GM18858 (cell line): ENCODE measurements around the gene CNOT2.
A peak's percentile ranks its signal among the peaks of the same experiment; 100 is the strongest.
"Not testable (repeated sequence)": the region's sequence is repeated elsewhere in the genome, so short reads cannot be mapped to it uniquely, and the experiment has no call there.

ENCODE experiments used
- ATAC-seq: cut with Tn5 transposase; IDR thresholded peaks from one replicate; pipeline ENCODE4 v1.9.1; 2021; ENCODE audit not compliant: unreplicated experiment

Gene CNOT2

GRCh38 chr12:70304684-70305555, 61.7 kb downstream of the CNOT2 start:
- ATAC-seq: not testable (repeated sequence)

DNA sequence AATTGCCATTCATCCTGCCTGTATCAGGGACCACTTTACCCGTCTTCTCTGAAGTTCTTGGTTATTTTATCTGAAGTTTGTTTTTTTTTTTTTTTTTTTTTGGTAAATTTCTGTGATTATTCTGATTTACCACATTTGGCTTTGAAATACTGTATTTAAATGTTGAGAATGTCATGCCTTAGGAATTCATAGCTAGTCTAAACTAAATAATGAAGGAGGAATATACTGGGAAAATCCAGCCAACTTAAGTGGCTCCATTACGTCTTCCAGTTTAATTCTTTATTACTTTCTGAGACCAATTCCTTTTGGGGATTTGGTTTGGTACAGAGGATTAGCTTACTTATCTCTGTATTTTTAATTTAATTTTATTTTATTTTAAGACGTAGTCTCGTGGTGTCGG, 62.6 kb downstream of the CNOT2 start:
- ATAC-seq: no peak

- no peak for ATAC-seq
These were observed 63.4 kb downstream of the CNOT2 start for GRCh38 chr12:70306676-70307075.

- ATAC-seq: no peak
These were observed 64.6 kb downstream of the CNOT2 start for GRCh38 chr12:70307868-70308267.

- ATAC-seq: no peak
These were observed 66.1 kb downstream of the CNOT2 start for GRCh38 chr12:70309348-70309747.

DNA sequence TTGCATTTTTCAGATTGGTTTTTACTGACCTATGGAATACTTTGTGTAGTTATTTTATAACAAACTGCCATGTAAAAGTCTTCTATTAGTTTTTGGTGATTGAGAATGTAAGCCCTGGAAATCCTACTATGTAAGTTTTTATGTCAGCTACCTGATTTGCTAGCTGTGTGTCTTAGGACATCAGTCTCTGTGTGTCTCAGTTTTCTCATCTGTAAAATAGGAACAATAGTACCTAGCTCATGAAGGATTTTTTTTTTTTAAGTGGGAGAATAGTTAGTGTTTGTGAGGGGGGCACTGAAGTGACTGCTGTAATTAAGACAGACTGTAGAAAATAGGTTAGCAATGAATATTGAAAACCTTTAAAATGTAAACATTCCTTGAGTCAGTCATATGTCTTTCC, 70.9 kb downstream of the CNOT2 start:
- no peak for ATAC-seq

DNA sequence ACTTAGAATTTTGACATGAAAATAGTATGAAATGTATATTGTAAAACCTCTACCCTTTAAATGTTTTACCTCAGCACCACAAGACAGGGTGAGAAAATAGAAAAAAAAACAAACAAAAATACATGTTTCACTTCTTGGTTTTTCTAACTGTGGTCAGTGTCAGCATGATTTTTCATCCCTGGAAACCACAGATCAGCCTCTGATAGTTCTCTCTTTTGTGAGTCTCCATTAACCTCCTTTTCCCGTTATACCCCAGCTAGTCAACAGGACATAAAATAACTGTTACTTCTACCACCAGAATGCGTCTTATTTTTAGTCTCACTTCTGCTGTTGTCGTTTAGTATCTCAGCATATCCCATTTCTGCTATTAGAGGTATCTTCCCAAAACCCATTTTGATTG, 74.5 kb downstream of the CNOT2 start:
- ATAC-seq: peak; percentile 90

DNA sequence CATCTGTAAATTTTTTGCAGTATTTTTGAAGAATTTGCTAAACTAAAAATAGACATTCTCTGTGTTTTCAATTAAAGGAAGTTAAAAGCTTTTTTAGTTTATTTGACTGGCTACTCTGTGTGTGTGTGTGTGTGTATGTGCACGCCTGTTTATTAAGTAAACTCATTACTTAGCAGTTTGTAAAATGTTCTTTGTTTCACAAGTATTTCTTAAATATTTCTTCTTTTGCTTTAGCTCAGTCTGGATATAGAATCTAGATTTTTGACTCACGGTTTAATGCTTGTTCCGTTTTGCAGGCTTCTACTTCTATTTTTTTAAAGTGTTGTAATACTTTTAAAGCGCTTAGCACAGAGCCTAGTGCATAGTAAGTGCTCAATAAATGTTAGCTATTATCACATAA, 76.4 kb downstream of the CNOT2 start:
- no peak for ATAC-seq

DNA sequence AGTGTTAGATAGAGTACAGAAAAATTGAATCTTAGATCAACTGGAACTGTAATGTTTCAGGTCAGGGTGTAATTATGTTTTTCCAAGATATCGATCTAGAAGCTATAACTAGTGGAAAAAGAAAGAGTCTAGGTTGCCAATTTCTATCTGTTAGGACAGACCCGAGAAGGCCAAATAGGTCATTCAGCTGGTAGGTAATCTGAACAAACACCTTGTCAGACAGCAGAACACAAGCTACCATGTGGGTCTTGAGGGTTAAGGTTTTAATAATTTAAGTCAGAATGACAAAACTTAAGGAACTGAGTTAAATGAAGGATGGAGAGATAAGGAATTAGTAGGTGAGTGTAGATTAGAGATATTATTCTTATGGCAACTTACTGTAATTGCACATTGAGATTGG, 78.0 kb downstream of the CNOT2 start:
- ATAC-seq: no peak

DNA sequence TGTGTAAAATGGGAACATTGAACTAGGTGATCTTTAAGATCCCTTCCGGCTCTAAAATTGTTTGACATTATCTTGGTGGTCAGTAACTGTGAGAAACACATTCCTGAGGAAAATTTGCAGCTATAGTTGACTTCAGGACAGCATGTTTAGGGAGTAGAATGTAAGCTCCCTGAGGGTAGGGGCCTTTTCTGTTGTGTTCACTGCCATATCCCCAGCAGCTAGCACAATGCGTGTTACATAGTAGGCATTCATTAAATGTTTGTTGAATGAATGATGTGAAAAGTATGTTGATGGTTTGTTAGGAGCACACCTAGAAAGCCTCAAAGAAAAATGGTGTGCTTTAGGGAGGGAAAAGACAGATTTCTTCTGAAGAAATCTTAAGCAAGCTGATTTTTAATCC, 84.3 kb downstream of the CNOT2 start:
- ATAC-seq: no peak

GRCh38 chr12:70329728-70330127, 86.5 kb downstream of the CNOT2 start:
- ATAC-seq: no peak

DNA sequence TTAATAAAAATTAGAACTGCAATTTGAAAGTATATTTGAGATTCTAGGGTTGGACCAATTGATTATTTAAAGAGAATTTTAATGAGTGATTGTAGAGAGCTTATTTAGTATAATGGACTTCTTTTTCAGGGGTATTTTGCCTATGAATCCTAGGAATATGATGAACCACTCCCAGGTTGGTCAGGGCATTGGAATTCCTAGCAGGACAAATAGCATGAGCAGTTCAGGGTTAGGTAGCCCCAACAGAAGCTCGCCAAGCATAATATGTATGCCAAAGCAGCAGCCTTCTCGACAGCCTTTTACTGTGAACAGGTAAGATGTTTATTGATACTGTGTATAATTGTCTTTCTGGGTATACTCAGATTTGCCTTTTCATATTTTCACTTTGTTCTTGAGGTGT, 86.9 kb downstream of the CNOT2 start:
- no peak for ATAC-seq

GRCh38 chr12:70332236-70332635, 89.0 kb downstream of the CNOT2 start:
- no peak for ATAC-seq

- no peak for ATAC-seq
These were observed 91.5 kb downstream of the CNOT2 start for GRCh38 chr12:70334742-70335141.

- ATAC-seq: no peak
These were observed 95.3 kb downstream of the CNOT2 start for GRCh38 chr12:70338531-70338930.

DNA sequence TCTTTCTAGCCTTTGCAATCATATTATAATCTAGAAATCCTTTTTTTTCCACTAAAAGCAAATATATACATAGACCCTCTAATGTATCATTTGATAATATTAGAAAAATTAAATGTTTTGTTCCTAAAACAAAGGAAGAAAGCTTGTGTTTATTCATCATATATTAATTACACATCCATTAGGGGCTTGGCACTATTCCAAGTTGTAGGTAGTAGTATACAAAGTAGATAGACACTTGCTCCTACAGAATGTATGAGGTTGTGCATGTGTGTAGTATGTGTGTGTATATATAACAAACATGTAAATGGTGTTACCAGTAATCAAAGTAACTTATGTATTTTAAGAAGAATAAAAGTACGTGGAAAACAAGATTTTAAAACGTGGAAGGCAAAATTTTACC, 107.8 kb downstream of the CNOT2 start:
- no peak for ATAC-seq

GRCh38 chr12:70353780-70354660, 110.8 kb downstream of the CNOT2 start:
- ATAC-seq: no peak

DNA sequence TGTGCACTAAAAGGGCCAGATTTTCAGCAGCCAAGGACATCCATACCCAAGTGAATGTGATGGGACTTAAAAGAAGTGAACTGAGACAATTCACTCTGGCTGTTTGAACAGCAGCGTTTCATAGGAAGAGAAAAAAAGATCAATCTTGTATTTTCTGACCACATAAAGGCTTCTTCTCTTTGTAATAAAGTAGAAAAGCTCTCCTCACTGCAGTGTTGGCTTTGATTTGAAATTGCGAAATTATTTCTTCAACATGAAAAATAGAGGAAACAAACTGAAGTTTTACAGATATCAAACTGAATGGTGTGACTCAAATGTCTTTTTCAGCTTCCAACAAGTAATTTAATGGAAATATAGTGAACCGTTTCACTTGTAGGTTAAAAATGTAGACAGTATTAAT, 111.6 kb downstream of the CNOT2 start:
- ATAC-seq: no peak

DNA sequence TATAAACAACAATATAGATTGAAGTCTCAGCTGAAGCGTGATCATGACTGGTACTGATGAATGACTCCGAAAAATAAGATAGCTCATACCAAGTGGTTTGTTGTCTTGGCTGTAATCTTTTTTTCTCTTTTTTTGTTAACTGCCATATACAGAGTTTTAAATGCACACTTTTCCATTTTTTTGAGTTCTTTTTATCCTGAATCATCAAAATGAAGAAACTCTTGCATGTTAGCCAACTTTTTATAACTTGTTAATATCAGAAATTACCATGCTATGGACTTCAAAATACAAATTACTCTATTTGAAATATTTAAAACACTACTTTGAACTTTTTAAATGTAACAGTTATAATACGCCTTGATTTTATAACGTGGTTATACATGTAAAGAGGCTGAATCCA, 112.7 kb downstream of the CNOT2 start:
- no peak for ATAC-seq

GRCh38 chr12:70359458-70360197, 116.4 kb downstream of the CNOT2 start:
- no peak for ATAC-seq

- no peak for ATAC-seq
These were observed 117.0 kb downstream of the CNOT2 start for GRCh38 chr12:70360218-70360617.
